ENCODE data around the gene SULT1A1.
"Not testable (repeated sequence)": the region's sequence is repeated elsewhere in the genome, so short reads cannot be mapped to it uniquely, and the experiment has no call there.

DNA sequence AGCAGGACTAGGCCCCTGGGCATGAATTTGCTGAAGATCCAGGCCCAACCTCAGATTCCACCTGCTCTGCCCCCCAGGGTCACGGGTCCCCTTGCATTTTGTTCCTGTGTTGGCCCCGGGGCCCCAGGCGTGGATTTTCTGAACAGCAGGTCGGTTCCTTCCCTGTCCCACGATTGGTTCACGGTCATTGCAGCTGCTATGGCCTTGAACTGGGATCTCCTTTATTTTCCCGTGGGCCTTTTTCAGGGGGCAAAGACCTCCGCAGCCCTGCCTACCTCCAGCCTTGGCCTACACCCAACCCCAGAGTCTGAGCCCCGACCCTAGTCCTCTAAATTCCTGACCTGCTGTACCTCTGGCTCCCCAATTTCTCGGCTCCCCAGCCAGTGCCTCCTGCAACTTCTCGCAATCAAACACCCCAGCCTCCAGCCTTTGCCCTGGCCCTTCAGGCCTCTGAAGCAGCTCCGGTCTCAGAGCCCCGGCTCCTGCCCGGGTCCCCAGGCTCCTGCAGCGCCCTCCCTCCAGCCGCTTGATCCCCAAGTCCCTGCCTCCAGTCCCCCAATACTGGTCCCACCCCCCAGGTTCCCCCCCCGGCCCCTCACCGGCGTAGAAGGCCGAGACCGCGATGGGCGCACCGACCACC is 12.8 kb upstream of the SULT1A1 start:
- not testable (repeated sequence) for TF ChIP-seq ZNF660 (tag by site-specific recombination; IDR thresholded peaks at IDR 0.05); ZNF138 (tag by site-specific recombination; IDR thresholded peaks at IDR 0.05; ENCODE audit: borderline replicate concordance); KLF10 (tag by site-specific recombination; IDR thresholded peaks at IDR 0.05); ZNF529 (tag by site-specific recombination; IDR thresholded peaks at IDR 0.05; ENCODE audit: insufficient replicate concordance); ZNF37A (tag by site-specific recombination; IDR thresholded peaks at IDR 0.05)
- TF ChIP-seq, protein P1, sequence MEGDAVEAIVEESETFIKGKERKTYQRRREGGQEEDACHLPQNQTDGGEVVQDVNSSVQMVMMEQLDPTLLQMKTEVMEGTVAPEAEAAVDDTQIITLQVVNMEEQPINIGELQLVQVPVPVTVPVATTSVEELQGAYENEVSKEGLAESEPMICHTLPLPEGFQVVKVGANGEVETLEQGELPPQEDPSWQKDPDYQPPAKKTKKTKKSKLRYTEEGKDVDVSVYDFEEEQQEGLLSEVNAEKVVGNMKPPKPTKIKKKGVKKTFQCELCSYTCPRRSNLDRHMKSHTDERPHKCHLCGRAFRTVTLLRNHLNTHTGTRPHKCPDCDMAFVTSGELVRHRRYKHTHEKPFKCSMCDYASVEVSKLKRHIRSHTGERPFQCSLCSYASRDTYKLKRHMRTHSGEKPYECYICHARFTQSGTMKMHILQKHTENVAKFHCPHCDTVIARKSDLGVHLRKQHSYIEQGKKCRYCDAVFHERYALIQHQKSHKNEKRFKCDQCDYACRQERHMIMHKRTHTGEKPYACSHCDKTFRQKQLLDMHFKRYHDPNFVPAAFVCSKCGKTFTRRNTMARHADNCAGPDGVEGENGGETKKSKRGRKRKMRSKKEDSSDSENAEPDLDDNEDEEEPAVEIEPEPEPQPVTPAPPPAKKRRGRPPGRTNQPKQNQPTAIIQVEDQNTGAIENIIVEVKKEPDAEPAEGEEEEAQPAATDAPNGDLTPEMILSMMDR (tag by site-specific recombination; IDR thresholded peaks at IDR 0.05), result not testable (repeated sequence)

Data from HEK293 (cell line).